GM18511 (cell line): Measurements from ENCODE around the gene BTF3.
"Not testable (repeated sequence)": the region's sequence is repeated elsewhere in the genome, so short reads cannot be mapped to it uniquely, and the experiment has no call there.

Source experiments
- ATAC-seq: cut with Tn5 transposase; IDR thresholded peaks from one replicate; pipeline ENCODE4 v1.9.1; 2021; ENCODE audit warnings: mild to moderate bottlenecking, moderate library complexity; ENCODE audit not compliant: unreplicated experiment

The BTF3 gene

GRCh38 chr5:73485715-73486114 lies 12.5 kb upstream of the BTF3 start:
- no peak for ATAC-seq

DNA sequence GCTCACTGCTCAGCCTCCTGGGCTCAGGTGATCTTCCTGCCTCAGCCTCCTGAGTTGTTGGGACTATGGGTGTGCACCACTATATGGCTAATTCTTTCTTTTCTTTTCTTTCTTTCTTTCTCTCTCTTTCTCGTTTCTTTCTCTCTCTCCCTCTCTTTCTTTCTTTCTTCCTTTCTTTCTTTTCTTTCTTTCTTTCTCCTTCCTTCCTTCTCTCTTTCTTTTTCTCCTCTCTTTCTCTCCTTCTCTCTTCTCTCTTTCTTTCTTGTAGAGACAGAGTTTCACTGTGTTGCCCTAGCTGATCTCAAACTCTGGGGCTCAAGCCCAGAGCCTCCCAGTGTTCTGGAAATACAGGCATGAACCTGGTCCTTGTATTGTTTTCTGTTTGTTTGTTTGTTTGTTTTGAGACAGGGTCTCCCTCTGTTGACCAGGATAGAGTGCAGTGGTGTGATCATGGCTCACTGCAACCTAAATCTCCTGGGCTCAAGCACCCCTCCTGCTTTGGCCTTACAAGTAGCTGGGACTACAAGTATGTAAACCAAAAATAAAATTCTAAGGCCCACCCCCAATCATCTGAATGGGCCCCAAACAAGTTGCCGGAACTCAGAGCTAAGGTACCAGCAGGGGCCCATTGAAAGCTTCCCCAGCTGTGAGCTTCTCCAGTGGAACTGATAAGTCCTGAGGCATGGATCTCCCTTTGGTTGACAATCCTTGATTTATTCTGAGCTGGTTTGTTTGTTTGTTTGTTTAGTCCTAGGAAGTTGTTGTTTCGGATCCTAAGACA lies 11.9 kb upstream of the BTF3 start:
- no peak for ATAC-seq

DNA sequence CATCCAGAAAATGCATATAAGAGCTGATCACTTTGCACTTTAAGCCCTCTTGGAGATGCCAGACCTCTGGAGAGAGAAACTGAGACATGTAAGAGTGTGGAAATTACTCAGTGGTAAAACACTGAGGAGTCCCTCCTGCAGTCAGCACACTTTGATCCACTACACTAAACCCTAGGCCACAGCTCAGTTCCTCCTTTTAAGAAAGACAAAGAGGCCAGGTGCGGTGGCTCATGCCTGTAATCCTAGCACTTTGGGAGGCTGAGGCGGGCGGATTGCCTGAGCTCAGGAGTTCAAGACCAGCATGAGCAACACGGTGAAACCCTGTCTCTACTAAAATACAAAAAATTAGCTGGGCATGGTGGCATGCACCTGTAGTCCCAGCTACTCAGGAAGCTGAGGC lies 11.0 kb upstream of the BTF3 start:
- not testable (repeated sequence) for ATAC-seq

DNA sequence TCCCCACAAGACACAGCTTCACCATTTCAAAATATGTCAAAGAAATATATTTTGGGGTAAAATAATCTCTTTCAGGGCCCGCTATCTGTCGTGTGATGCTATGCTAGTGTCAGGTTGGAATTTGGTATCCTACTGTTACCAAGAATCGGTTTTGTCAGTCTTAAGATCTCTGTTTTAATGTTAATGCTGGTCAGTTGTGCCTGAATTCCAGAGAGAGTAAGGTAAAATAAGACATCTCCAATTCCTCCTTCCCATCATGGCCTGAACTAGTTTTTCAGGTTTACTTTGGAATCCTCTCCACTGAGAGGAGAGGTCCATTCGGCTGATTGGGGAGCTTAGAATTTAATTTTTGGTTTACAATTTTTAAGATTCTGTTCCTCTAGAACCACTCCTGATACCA lies 10.4 kb upstream of the BTF3 start:
- ATAC-seq: no peak

DNA sequence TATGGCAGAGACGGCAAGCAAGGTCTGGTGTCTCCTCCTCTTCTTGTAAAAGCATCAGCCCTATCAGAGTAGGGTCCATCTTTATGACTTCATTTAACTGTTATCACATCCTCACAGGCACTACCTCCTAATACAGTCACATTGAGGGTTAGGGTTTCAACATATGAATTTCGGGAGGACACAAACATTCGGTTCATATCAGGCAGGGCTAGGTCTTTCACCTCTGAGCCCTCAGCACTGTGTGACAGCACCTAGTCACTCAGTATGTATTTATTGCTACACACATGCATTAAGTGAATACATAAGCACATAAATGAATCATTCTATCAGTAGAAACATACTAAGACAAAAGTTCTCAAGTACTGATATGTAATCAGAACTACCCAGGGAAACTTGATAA lies 9.4 kb upstream of the BTF3 start:
- ATAC-seq: no peak

DNA sequence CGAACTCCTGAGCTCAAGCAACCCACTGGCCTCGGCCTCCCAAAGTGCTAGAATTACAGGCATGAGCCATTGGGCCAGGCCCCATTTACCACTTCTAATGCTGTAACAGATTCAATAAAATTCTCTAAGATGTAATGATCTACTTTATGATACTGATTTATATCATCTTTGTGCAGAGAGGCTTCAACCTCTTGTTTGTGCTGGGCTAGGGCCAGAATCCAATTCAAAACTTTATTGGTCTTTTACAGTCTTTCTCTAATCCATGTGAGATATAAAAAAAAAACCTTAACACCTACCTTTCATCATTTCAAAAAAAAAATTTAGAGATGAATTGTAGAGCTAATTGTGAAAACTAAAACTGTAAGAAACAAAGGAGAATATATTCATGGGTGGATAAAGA lies 8.2 kb upstream of the BTF3 start:
- no peak for ATAC-seq

GRCh38 chr5:73491155-73491554 lies 7.1 kb upstream of the BTF3 start:
- no peak for ATAC-seq

GRCh38 chr5:73493421-73493820 lies 4.8 kb upstream of the BTF3 start:
- no peak for ATAC-seq

DNA sequence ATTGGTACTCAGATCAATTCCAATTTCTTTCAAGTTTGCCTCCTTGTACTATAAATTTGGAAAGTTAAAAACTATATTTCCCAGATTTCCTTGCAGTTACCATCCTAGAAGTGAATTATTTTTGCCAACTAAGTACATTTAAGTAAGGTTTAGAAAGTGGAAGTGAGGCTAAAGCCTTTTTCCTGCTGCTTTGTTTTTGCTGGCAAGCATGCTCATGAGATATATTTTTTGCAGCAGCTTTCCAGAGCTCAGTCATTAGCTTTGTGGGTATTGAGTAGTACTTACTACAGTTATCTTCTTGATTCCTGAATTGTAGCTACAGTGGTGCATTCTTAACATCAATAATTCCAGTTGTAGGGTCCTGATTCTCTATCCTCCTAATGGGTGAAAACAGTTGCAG lies 3.5 kb upstream of the BTF3 start:
- no peak for ATAC-seq

- ATAC-seq: no peak
Measured at GRCh38 chr5:73495772-73496335, 2.4 kb upstream of the BTF3 start.

- no peak for ATAC-seq
Measured at GRCh38 chr5:73496984-73497457, 1.2 kb upstream of the BTF3 start.

GRCh38 chr5:73497497-73498056 lies 665 bp upstream of the BTF3 start:
- no peak for ATAC-seq

GRCh38 chr5:73499187-73499586 lies 945 bp downstream of the BTF3 start:
- ATAC-seq: no peak

GRCh38 chr5:73499756-73500155 lies 1.5 kb downstream of the BTF3 start:
- ATAC-seq: no peak

- no peak for ATAC-seq
Measured at GRCh38 chr5:73501406-73501805, 3.2 kb downstream of the BTF3 start.

DNA sequence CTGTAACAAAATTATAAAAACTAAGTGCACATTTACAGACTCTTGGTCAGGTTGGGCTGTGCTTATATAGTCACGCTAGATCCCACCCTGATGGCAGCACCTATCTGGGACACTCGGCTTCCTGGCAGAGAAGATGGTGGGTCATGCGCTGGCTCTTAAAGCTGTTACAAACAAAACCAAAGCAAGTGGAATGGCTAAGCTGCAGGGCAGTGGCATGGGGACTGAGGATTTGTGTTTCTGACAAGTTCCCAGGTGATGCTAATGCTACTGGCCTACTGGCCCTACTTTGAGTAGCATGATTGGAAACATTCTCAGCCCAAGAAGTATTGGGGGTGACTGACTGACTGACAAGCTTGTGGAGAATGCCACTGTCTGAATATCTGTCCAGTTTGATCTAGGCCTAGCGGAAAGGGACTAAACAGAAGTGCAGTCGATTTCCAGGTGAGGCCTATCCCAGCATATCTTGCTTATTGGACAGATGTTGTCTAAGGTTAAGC lies 8.3 kb downstream of the BTF3 start:
- ATAC-seq: no peak

DNA sequence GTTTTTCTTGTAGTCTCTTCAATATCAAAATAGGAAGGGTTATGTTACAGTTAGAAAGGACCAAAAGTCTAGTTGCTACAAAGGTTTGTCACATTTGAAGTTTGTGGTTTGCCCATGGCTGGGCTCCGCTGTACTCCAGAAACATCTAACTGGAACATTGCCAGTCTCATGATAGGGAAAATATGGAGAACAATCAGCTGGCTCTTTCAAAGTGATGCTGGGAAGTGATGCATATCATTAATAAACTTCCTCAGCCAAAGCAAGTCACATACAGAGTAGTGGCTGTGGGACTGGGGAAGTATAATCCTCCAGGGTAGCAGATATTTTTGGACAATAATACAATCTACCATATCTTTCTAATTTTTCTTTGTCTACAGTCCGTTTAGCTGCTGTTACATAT lies 8.8 kb downstream of the BTF3 start:
- ATAC-seq: no peak

GRCh38 chr5:73508521-73508920 lies 10.3 kb downstream of the BTF3 start:
- ATAC-seq: not testable (repeated sequence)

GRCh38 chr5:73513996-73514395 lies 15.8 kb downstream of the BTF3 start:
- ATAC-seq: no peak

GRCh38 chr5:73514418-73514817 lies 16.2 kb downstream of the BTF3 start:
- no peak for ATAC-seq

DNA sequence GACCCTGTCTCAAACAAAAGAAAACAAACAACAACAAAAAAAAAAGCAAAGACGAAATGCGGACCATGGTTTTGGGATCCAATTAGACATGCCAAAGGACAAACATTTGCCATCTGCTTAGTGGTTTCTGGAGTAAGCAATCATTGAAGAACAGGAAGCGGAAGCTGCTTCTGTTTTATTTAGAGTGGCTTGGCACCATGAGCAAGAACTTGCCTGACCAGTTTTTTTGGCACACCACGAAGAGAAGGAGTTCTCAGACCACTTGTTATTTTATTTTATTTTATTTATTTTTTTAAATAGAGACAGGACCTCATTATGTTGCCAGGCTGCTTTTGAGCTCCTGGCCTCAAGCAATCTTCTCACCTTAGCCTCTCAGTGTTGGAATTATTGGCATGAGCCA lies 17.0 kb downstream of the BTF3 start:
- ATAC-seq: no peak
